Measurements from ENCODE around the gene ZBTB43.

ZBTB43 gene

DNA sequence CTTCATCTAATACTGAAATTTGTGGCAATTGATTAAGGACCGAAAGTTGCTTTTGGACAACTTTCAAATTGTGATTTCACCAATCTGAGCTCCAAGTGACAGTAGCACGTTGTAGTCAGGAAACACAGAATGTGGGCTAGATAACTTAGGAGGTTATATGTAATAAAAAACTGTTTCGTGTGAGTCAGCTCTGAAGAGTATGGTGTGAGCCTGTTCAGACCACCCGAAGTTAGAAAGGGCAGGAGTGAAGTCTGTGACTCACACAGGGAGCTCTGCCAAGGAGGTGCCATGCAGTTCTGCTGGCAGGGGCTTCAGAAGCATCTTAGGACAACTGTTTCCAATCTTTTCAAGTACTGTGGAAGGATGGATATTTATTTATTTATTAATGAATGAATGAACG is 39.2 kb downstream of the ZBTB43 start:
- H3K9ac ChIP-seq (ENCODE audit: low read depth, low read length, poor library complexity, severe bottlenecking): no peak overlapping the region
- no peak overlapping the region for H3K4me3 ChIP-seq (ENCODE audit: low read length, poor library complexity, severe bottlenecking)
- H3K27me3 ChIP-seq (ENCODE audit: insufficient read depth, low read length, poor library complexity, severe bottlenecking): no peaks in the 10 kb centered on the region
- no peak overlapping the region for H2AFZ ChIP-seq (ENCODE audit: low read length)
- no peak for TF ChIP-seq EZH2phosphoT487 (IDR thresholded peaks at IDR 0.05; ENCODE audit: borderline replicate concordance)
- TF ChIP-seq, protein P1, sequence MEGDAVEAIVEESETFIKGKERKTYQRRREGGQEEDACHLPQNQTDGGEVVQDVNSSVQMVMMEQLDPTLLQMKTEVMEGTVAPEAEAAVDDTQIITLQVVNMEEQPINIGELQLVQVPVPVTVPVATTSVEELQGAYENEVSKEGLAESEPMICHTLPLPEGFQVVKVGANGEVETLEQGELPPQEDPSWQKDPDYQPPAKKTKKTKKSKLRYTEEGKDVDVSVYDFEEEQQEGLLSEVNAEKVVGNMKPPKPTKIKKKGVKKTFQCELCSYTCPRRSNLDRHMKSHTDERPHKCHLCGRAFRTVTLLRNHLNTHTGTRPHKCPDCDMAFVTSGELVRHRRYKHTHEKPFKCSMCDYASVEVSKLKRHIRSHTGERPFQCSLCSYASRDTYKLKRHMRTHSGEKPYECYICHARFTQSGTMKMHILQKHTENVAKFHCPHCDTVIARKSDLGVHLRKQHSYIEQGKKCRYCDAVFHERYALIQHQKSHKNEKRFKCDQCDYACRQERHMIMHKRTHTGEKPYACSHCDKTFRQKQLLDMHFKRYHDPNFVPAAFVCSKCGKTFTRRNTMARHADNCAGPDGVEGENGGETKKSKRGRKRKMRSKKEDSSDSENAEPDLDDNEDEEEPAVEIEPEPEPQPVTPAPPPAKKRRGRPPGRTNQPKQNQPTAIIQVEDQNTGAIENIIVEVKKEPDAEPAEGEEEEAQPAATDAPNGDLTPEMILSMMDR (conservative IDR thresholded peaks at IDR 0.05; ENCODE audit: low read length): no peak
- H3K4me1 ChIP-seq (ENCODE audit: insufficient read depth, low read length, poor library complexity, severe bottlenecking): no peaks in the 10 kb centered on the region
- no peaks in the 10 kb centered on the region for H3K36me3 ChIP-seq (ENCODE audit: insufficient read depth, low read length)
- no peaks in the 10 kb centered on the region for H3K9me2 ChIP-seq (replicated peaks; ENCODE audit: low read depth, low read length)
- no peaks in the 10 kb centered on the region for H4K20me1 ChIP-seq (ENCODE audit: insufficient read depth, low read length, poor library complexity, severe bottlenecking)
- H3K9me3 ChIP-seq (ENCODE audit: insufficient read depth, low read depth, low read length): no peaks in the 10 kb centered on the region
- no peaks in the 10 kb centered on the region for H3F3A ChIP-seq (ENCODE audit: low read depth)
- no peaks in the 10 kb centered on the region for H3K79me2 ChIP-seq (ENCODE audit: insufficient read depth, low read length)
- no peak overlapping the region for H3K4me2 ChIP-seq (ENCODE audit: low read depth, low read length, poor library complexity, severe bottlenecking)

DNA sequence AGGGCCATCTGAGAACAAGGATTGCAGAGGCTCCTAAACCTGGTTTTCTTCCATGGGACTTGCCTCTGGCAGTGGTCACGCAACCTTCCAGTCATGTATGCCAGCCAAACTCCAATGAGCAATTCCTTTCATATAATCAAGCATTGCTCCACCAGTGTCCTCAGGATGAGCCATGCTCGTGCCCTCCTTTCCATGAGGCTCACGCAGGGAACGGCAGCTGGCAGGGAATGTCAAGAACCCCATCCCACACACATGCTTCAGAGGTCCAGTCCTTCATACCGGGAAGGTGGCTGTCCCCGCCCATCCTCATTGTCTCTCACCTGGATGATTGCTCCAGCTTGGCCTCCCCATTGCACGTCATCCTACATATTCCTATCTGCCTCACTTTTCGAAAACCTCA is 42.2 kb downstream of the ZBTB43 start:
- no peaks in the 10 kb centered on the region for H3K9me3 ChIP-seq (ENCODE audit: insufficient read depth, low read depth, low read length)
- H3K9me2 ChIP-seq (replicated peaks; ENCODE audit: low read depth, low read length): no peaks in the 10 kb centered on the region
- no peak overlapping the region for H3K4me3 ChIP-seq (ENCODE audit: low read length, poor library complexity, severe bottlenecking)
- H3K36me3 ChIP-seq (ENCODE audit: insufficient read depth, low read length): no peaks in the 10 kb centered on the region
- no peaks in the 10 kb centered on the region for H3K27me3 ChIP-seq (ENCODE audit: insufficient read depth, low read length, poor library complexity, severe bottlenecking)
- no peaks in the 10 kb centered on the region for H3F3A ChIP-seq (ENCODE audit: low read depth)
- H2AFZ ChIP-seq (ENCODE audit: low read length): no peak overlapping the region
- no peak for TF ChIP-seq EZH2phosphoT487 (IDR thresholded peaks at IDR 0.05; ENCODE audit: borderline replicate concordance)
- TF ChIP-seq, protein P1 (conservative IDR thresholded peaks at IDR 0.05; ENCODE audit: low read length): no peak
- H4K20me1 ChIP-seq (ENCODE audit: insufficient read depth, low read length, poor library complexity, severe bottlenecking): no peaks in the 10 kb centered on the region
- no peak overlapping the region for H3K4me2 ChIP-seq (ENCODE audit: low read depth, low read length, poor library complexity, severe bottlenecking)
- no peaks in the 10 kb centered on the region for H3K79me2 ChIP-seq (ENCODE audit: insufficient read depth, low read length)
- H3K9ac ChIP-seq (ENCODE audit: low read depth, low read length, poor library complexity, severe bottlenecking): no peak overlapping the region
- H3K4me1 ChIP-seq (ENCODE audit: insufficient read depth, low read length, poor library complexity, severe bottlenecking): no peaks in the 10 kb centered on the region

DNA sequence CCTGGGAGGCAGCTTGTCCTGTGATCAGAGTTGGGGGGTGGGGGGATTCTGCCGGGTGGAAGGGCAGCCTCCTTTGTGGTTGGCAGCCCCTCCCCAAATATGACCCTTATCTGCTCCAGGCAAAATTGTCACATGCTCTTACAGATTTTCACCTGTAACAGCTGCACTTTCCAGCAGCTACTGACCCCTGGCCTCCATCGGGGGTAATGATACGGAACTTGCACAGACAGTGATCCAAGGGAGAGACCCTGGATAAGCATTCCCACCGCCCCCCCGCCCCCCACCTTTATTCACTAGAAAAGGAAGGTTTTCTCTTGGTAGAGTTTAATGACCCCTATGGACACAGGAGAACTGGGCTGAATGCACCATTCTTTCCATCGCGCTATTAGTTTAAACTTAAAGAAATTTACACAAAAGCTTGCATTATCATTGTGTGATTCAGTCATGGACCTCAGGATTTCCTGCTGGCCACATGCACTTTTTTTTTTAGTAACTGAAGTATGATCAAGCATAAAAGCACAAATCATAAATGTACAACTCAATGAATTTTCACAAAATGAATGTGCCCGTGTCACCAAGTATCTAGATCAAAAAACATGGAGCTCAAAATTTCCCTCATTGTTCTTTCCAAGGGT is 44.9 kb downstream of the ZBTB43 start:
- Histone ChIP-seq H3K27me3 (ENCODE audit: insufficient read depth, low read length, poor library complexity, severe bottlenecking) (no peaks in the 10 kb centered on the region), H3K4me1 (ENCODE audit: insufficient read depth, low read length, poor library complexity, severe bottlenecking) (no peaks in the 10 kb centered on the region), H3K4me3 (ENCODE audit: low read length, poor library complexity, severe bottlenecking) (no peak overlapping the region), H4K20me1 (ENCODE audit: insufficient read depth, low read length, poor library complexity, severe bottlenecking) (no peaks in the 10 kb centered on the region), H3K79me2 (ENCODE audit: insufficient read depth, low read length) (no peaks in the 10 kb centered on the region), H3K9ac (ENCODE audit: low read depth, low read length, poor library complexity, severe bottlenecking) (no peak overlapping the region), H2AFZ (ENCODE audit: low read length) (no peak overlapping the region), H3K9me2 (replicated peaks; ENCODE audit: low read depth, low read length) (no peaks in the 10 kb centered on the region), H3K4me2 (ENCODE audit: low read depth, low read length, poor library complexity, severe bottlenecking) (no peak overlapping the region), H3K36me3 (ENCODE audit: insufficient read depth, low read length) (no peaks in the 10 kb centered on the region), H3F3A (ENCODE audit: low read depth) (no peaks in the 10 kb centered on the region), H3K9me3 (ENCODE audit: insufficient read depth, low read depth, low read length) (no peaks in the 10 kb centered on the region)
- TF ChIP-seq EZH2phosphoT487 (IDR thresholded peaks at IDR 0.05; ENCODE audit: borderline replicate concordance): no peak
- TF ChIP-seq, protein P1 (conservative IDR thresholded peaks at IDR 0.05; ENCODE audit: low read length): no peak
